Measurements from ENCODE around the gene PTPN4.

The PTPN4 gene, protein sequence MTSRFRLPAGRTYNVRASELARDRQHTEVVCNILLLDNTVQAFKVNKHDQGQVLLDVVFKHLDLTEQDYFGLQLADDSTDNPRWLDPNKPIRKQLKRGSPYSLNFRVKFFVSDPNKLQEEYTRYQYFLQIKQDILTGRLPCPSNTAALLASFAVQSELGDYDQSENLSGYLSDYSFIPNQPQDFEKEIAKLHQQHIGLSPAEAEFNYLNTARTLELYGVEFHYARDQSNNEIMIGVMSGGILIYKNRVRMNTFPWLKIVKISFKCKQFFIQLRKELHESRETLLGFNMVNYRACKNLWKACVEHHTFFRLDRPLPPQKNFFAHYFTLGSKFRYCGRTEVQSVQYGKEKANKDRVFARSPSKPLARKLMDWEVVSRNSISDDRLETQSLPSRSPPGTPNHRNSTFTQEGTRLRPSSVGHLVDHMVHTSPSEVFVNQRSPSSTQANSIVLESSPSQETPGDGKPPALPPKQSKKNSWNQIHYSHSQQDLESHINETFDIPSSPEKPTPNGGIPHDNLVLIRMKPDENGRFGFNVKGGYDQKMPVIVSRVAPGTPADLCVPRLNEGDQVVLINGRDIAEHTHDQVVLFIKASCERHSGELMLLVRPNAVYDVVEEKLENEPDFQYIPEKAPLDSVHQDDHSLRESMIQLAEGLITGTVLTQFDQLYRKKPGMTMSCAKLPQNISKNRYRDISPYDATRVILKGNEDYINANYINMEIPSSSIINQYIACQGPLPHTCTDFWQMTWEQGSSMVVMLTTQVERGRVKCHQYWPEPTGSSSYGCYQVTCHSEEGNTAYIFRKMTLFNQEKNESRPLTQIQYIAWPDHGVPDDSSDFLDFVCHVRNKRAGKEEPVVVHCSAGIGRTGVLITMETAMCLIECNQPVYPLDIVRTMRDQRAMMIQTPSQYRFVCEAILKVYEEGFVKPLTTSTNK

DNA sequence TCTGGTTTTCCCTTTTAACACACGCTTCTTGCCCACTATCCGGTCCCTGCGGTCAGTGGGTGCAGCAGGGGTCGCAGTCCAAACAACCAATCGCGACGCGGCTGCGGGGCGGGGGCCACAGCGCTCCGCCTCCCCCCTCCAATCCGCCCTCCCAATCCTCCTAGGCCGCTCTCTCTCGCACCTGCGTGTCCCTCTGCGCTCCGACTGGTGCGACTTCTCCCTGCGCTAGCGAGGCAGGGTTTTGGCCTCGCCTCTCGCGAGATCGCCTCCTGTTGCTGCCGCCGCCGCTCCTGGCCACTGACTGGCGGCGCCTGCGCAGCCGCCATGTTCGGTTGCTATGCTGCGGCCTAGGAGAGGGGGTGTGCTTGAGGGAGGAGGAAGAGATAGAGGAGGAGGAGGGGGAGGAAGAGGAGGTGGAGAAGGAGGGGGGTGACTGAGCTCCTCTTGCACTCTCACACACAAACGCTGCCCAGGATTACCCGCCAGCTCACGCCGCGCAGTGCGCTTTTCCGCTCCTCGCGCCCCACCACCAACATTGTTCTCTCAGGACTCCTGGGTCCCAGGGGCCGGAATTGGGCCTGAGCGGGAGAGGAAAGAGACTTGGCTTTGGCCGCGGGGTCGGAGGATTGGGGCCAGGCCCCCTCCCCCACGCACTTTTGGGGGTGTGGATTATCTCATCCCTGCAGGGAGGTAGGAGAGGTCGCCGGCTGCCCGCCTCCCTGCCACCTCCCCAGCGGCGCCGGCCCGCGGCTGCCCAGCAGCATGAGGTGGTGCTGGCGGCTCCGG is at the start of gene PTPN4:
PTPN4 (plus strand) TSS at position 472 of the 786 bp plus-strand sequence. CDS start 49,932 bp downstream, outside the sequence.
- in situ Hi-C loops (cut with MboI; ENCODE audit: low sequenced_read_pairs): no loop called here

DNA sequence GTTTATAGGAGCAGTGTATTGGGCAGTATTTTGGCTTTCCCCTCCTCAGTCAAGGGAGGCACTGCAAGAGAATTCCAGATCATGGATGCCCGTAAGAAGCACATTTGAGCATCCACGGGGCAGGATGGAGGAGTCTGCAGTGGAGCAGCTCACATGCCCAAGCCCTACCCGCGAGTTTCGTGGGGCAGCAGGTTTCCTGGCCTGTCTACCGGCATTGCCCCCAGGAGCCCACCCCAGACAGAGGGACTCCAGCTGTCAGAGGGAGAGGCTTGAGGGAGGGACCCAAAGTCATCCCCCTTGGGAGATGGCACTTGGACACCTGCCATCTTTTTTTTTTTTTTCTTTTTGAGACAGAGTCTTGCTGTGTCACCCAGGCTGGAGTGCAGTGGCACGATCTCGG is 49.4 kb upstream of the PTPN4 start:
- in situ Hi-C loops (cut with MboI; ENCODE audit: low sequenced_read_pairs): no loop called here

DNA sequence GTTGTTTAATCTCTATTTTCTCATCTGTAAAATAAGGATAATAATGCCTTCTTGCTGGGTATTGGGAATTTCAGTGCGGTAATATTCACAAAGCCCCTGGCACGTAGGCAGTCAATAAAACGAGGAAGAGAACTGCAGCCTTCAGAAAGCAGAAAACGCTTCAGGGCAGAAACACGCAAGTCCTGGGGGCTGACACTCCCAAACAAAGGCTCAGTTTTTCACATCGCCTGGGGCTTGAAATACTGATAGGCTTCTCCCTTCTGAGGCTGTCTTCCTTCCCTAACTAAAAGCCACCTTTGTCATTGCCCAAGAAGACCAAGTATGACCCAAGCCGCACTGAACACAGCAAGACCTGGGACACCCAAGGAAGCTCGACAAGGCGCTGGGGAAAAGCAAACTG is 48.4 kb upstream of the PTPN4 start:
- in situ Hi-C loops (cut with MboI; ENCODE audit: low sequenced_read_pairs): no loop called here

- in situ Hi-C loops (cut with MboI; ENCODE audit: low sequenced_read_pairs): no loop called here
Observed at GRCh38 chr2:119712571-119712970, 47.2 kb upstream of the PTPN4 start.

DNA sequence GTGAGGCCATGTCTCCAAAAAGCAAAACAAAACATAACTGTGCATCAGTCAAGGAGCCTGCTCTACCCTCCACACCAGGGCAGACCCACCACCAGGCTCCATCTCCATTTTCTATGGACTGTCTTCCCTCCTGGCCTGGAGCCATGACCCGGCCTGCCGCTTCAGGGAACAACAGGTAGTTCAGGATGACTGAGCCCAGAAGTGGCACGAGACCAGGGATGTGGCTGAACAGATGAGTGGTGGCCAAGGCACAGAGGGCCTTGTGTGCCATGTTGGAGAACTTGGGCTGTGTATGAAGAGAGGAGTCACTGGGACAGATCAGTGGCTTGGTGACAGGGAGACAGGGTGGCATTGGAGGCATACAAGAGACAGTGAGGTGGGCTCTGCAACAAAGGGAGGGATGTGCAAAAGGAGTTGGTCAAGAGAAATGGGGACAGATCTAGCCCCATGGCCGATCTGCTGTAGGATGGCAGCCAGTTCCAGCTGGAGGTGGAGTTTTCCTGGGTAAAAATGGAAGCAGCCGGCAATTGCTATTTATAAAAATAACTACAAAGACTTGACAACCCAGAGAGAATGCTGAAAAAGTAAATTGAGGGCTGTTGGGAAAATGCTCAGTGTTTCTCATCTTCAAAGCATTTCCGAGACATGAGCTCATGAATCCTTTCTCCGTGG is 45.8 kb upstream of the PTPN4 start:
- in situ Hi-C loops (cut with MboI; ENCODE audit: low sequenced_read_pairs): no loop called here

- in situ Hi-C loops (cut with MboI; ENCODE audit: low sequenced_read_pairs): no loop called here
Observed at GRCh38 chr2:119715409-119716283, 44.1 kb upstream of the PTPN4 start.

DNA sequence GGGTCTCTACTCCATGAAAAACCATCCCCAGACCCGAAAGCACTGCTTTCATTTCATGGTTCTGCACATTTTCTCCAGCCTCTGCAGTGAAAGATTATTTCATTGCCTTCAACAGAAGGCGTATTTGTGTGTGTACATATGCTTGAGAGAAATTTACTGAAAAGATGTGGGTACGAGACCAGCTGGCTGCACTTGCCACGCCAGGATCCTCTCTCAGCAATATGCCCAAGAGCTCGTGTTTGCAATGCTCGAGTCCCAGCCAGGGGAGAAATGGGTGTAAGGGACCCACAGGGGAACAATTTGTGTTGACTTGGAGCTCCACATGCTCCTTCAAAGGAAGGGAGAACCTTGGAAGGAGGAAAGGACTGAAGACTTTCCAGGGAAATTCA is 43.4 kb upstream of the PTPN4 start:
- in situ Hi-C loops (cut with MboI; ENCODE audit: low sequenced_read_pairs): no loop called here

DNA sequence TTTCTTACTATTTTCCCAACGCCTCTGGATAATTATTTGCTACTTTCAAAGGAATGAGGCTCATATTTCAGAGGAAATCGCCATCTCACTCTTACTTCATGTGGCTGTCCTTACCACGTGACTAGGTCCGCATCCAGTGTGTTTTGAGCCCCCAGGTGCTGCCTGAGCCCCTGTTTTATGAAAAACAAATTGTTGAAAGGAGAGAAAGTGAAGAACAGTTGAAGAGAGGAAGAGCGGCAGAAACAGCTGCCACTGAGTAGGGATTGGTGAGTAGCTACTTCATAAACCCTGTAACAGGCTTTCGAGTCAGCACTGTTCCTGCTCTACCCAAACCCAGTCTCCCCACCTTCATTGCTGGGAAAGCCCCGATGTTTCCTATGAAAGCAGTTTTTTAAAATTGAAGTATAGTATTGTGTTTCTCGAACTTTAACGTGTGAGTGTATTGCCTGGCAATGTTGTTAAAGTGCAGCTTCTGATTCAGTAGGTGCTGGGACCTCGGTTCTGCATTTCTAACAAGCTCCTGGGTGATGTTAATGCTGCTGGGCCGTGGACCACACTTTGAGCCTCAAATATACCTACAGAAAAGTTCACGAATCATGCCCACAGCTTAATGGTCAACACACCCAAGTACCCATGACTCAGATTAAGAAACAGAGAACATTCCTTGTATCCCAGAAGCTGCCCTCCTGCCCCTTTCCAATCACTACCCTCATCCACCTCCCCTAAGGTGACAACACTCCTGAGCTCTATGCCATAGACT is 41.0 kb upstream of the PTPN4 start:
- in situ Hi-C loops (cut with MboI; ENCODE audit: low sequenced_read_pairs): no loop called here

DNA sequence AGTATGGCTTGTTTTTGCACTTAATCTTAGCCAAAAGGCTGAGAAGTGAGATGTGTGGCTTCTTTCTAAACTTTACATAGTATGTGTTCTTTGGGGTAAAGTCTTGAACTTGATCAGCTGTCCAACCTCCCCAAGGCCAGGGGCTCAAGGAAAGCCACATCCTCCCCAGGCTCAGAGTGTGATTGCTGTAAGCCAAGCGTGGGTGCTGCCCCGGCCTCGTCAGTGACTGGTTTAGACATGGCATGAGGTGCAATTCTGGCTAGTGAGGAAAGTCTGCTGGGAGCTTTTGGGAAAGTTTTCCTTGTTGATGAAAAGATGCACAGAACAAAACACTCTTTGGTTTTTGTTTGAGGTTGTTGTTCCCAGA is 40.5 kb upstream of the PTPN4 start:
- in situ Hi-C loops (cut with MboI; ENCODE audit: low sequenced_read_pairs): no loop called here

DNA sequence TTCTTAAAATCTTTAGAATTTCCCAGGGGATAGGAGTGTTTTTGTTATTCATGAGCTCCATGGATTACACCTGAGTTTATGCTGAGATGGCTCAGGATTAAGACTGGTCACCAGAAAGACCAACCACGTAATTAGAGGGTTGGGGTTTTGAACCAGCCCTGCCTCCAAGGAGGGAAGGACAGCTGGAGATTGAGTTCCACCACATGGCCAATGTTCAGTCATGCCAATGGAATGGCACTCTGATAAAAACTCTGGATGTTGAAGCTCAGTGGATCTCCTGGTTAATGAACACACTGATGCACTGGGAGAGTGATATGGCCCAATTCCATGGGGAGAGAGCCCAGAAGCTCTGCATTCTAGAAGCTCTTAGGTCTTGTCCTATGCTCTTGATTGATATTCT is 38.7 kb upstream of the PTPN4 start:
- in situ Hi-C loops (cut with MboI; ENCODE audit: low sequenced_read_pairs): no loop called here

DNA sequence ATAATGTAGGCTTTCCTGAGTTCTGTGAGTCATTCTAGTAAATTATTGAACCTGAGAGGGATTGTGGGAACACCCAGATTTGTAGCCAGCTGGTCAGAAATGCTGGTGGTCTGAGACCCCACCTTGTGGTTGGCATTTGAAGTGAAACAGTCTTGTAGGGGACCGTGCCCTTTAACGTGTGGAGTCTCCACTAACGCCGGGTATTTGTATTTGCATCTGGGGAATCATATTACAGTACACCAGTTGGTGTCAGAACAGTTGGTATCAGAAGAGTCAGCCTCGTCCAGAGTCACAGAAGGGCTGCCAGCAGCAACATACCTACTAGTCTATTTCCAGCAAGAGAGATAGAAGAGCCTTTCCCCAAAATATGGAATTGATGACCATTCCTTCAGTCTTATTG is 38.3 kb upstream of the PTPN4 start:
- in situ Hi-C loops (cut with MboI; ENCODE audit: low sequenced_read_pairs): no loop called here

DNA sequence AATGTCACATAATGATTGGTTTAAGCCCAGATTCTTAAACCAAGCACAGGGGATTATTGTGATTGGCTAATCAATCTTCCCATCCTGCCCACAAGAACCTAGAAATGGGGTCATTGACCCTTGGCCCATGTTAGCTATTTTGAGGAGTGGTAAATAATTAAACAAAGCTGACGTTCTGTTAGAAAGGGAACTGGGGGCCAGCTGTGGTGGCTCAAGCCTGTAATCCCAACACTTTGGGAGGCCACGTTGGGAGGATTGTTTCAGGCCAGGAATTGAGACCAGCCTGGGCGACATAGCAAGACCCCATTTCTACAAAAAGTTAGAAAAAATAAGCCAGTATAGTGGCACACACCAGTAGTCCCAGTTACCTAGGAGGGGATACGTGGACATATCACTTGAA is 37.8 kb upstream of the PTPN4 start:
- in situ Hi-C loops (cut with MboI; ENCODE audit: low sequenced_read_pairs): no loop called here

DNA sequence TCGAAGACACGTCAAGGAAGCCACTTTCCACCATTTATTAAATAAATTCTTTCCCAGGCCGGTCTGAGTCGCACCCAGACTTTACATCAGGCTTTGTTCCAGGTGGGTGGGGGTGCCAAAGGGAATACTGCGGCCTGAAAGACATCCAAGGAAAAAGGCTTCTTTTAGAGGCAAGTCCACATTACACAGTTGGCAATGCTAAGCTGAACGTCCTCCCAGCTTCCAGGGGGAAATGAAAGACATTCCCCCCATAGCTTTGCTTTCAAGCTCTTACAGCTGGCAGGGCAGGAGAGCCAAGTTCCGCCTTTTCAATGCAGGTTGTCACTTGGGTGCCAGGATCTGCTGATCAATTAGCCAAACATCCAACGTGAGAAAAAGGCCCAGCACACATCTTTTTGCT is 36.5 kb upstream of the PTPN4 start:
- in situ Hi-C loops (cut with MboI; ENCODE audit: low sequenced_read_pairs): no loop called here

DNA sequence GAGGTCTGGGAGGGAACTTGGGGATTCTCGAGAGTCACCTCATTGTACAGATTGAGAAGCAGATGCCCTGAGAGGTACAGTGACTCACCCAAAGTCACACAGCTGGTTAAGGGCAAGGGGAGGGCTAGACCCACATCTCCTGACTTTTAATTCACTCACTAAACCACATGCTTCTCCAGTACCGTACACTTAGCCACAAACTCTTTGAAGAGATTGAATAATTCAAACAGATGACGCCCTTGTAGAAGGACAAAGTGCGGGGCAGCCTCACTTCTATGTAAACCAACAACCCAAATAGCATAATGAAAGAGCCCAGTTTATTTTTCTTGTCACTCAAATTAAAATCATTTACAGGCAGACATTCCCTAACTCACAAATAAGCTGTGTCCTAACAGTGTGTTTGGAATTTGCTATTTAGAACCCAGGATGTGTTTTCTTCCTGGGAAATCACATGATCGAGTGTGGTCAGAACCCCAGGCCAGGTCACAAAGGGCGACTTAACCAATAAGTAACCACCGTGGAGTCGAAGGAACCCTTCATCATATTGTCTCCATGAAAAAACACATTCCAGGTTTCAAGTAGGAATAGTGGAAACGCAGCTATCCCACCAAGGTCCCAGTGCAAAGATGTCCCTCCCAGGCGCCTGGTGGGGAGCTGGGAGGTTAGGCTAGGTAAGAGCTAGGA is 35.8 kb upstream of the PTPN4 start:
- in situ Hi-C loops (cut with MboI; ENCODE audit: low sequenced_read_pairs): no loop called here

DNA sequence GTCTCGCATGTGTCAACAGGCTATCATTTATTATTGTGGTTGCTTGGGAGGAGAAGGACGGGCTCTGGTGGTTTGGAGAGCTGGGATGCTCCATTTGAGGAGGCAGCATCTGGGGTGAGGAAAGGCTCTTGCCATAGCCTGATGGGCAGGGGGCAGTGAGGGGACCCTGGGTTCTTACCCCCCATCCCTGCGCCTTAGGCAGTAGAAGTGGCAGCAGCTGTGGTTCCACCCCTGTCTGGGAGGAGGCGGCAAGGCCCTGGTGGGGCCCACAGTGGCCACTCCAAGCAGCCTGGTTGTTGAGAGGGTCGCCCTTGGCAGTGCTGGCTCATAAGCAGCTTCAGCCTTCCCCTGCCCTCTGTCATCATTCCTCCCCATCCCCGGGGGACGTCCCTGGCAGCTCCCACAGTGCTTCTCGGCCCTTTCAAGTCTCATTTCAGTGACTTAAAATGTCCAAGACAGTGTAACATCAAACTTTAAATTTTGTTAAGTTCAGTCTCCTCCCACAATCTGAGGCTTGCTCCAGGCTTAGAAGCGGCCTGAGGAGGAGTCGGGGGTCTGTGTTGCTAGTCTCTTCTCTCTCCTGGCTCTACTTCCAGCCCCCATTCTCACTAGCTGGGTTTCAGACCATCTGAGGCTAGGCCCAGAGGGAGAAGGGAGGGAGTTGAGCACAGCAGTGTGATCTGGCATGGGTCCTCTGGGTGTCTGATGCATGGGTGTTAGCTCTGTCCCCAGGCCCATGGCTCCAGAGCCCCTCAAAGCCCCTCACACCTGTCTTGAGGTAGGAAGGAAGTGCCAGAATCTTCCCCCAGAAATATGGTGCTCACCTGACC is 34.9 kb upstream of the PTPN4 start:
- in situ Hi-C loops (cut with MboI; ENCODE audit: low sequenced_read_pairs): no loop called here

DNA sequence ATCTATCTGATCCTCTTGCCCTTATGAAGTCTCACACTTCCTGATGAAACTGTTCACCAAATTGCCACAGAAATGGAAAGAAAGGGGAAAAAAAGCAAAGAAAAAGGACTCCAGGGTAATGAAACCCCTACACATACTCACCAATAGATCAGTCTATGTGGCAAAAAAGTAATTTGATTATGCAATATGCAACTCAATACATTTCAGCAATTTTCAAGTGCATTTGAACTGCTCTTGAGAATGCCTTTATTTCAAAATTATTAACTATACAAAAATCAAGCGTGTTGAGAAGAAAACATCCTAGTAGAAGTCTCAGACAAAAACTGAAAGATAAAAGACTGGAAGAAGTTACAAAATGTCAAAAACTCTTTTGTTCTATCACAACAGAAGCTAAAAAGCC is 32.2 kb upstream of the PTPN4 start:
- in situ Hi-C loops (cut with MboI; ENCODE audit: low sequenced_read_pairs): no loop called here

GRCh38 chr2:119728421-119728820 is 31.3 kb upstream of the PTPN4 start:
- in situ Hi-C loops (cut with MboI; ENCODE audit: low sequenced_read_pairs): no loop called here

All from hTERT RPE-1 (cell line).